ENCODE data around the gene YIF1B. TPM values are rescaled to one million over a fixed set of nuclear protein-coding genes. Genes with fewer than 3 reads are reported as not detected.

The YIF1B gene
- total and polyA plus RNA-seq, 9 of the 15 experiments (the other 6 are each of a cell fraction or from before 2014, with no cell fraction given): 8.5 to 586 (median 323) TPM

GRCh38 chr19:38316477-38317067, 825 bp upstream of the YIF1B start:
- Histone ChIP-seq H2AFZ (ENCODE audit: low read depth, low read length) (peak overlapping the region; percentile 53), H3K4me2 (ENCODE audit: insufficient read depth, low read length) (peak overlapping the region; percentile 73), H4K20me1 (replicated peaks; ENCODE audit: control insufficient read depth, insufficient read depth, low read length) (no peaks in the 10 kb centered on the region), H3K27me3 (ENCODE audit: control insufficient read depth in 2 of 2, insufficient read depth in 2 of 2, low read length in 2 of 2) (no peaks in the 10 kb centered on the region), H3K4me3 (peak overlapping the region; percentile 38), H3K9me1 (ENCODE audit: control insufficient read depth, insufficient read depth, low read length) (no peaks in the 10 kb centered on the region), H3K9ac (ENCODE audit: insufficient read depth in 1 of 2, low read depth in 2 of 2, low read length in 2 of 2) (peak overlapping the region; percentile 46 to 75; a peak in 3 of 4 replicates), H3K4me1 (replicated peaks in 1 of 2; ENCODE audit: control insufficient read depth in 2 of 2, insufficient read depth in 2 of 2, low read length in 2 of 2) (peaks cover 46 to 65% of the 10 kb centered on the region in 2 experiments), H3K36me3 (ENCODE audit: control insufficient read depth, insufficient read depth, low read length) (peaks cover 17% of the 10 kb centered on the region), H3K9me3 (replicated peaks; ENCODE audit: control insufficient read depth, insufficient read depth, low read depth, low read length) (no peaks in the 10 kb centered on the region), H3K79me2 (ENCODE audit: control insufficient read depth, insufficient read depth, low read length) (peaks cover 39% of the 10 kb centered on the region), H3K27ac (ENCODE audit: extremely low read depth, low read depth, low read length) (peak overlapping the region; percentile 85)
- TSS peak; percentile 74 for BruUV-seq (replicated peaks)
- no peak for FAIRE-seq
- POLR2A ChIA-PET: no interaction called here
- peak; percentile 2 for ATAC-seq
- no peak for DNase-seq (ENCODE audit: extremely low read depth in 1 of 4, low spot score in 3 of 4)
- in situ Hi-C loops (cut with MboI): no loop called here
- intact Hi-C loops (cut with micrococcal nuclease): loop anchor here (1.0 kb wide), 2 partner anchors 19 to 46 kb away; partner anchors contain the start of gene CATSPERG
- CTCF ChIA-PET (ENCODE audit: low intra/inter-chr PET ratio): no interaction called here
- WGBS (ENCODE audit: insufficient coverage, low coverage, missing lambda C conversion rate): under 1% methylated on average over 8 of the region's 8 CpGs
- TF ChIP-seq TAF7 (tag; IDR thresholded peaks at IDR 0.05): no peak
- peak; percentile 4 for TF ChIP-seq HMGN3 (IDR thresholded peaks at IDR 0.05; ENCODE audit: borderline replicate concordance, extremely low read depth, insufficient read length, low read depth, low read length)
- TF ChIP-seq ZNF699 (CRISPR knock-in tag; IDR thresholded peaks at IDR 0.05; ENCODE audit: insufficient replicate concordance): no peak
- TF ChIP-seq THRAP3 (IDR thresholded peaks at IDR 0.05; ENCODE audit: borderline replicate concordance): no peak
- TF ChIP-seq ARNT (IDR thresholded peaks at IDR 0.05): no peak
- no peak for TF ChIP-seq ZNF408 (CRISPR knock-in tag; IDR thresholded peaks at IDR 0.05; ENCODE audit: low read depth)
- TF ChIP-seq EZH2 (IDR thresholded peaks at IDR 0.05; ENCODE audit: borderline replicate concordance, low read depth, low read length): no peak
- TF ChIP-seq HDAC1 (IDR thresholded peaks at IDR 0.05): no peak
- TF ChIP-seq ZNF518B (CRISPR knock-in tag; IDR thresholded peaks at IDR 0.05): no peak
- no peak for TF ChIP-seq CREM (IDR thresholded peaks at IDR 0.05; ENCODE audit: low read depth)
- no peak for TF ChIP-seq SMAD1 (IDR thresholded peaks at IDR 0.05; ENCODE audit: low read depth, low read length, partially characterized antibody)
- peak in 1 of 2 experiments; percentile 73; a peak in 1 of 4 replicates for TF ChIP-seq TEAD1 (CRISPR knock-in tag; IDR thresholded peaks at IDR 0.05)
- TF ChIP-seq SFPQ (IDR thresholded peaks at IDR 0.05; ENCODE audit: low read depth, low read length): no peak
- no peak for TF ChIP-seq SIX5 (IDR thresholded peaks at IDR 0.05; ENCODE audit: borderline replicate concordance in 1 of 2, insufficient read depth in 1 of 2, low read depth in 1 of 2, low read length in 2 of 2)
- no peak for TF ChIP-seq NFE2 (IDR thresholded peaks at IDR 0.05; ENCODE audit: low read depth)
- peak; percentile 60 for TF ChIP-seq HCFC1 (IDR thresholded peaks at IDR 0.05; ENCODE audit: low read depth, low read length)

Data from K562 (cell line).